H9 (cell line): ENCODE measurements around the gene SRC. TPM values are rescaled to one million over a fixed set of nuclear protein-coding genes. Genes with fewer than 3 reads are reported as not detected.

Experiments
- DNase-seq: peaks from one replicate; pipeline ENCODE4 v3.0.0-alpha.2; 2017
- H2AFZ ChIP-seq: one replicate; pipeline ENCODE4 v1.6.1; 2013; ENCODE audit warnings: mild to moderate bottlenecking, low read length, control low read depth, moderate library complexity
- H2AK5ac ChIP-seq: 2 replicates; pipeline ENCODE4 v1.6.1; 2013; ENCODE audit warnings: low read length, control low read depth, mixed read lengths; ENCODE audit not compliant: insufficient read length
- H2BK120ac ChIP-seq: one replicate; pipeline ENCODE4 v1.6.1; 2013; ENCODE audit warnings: low read depth, mild to moderate bottlenecking, low read length, control low read depth, inconsistent platforms; ENCODE audit not compliant: poor library complexity, severe bottlenecking
- H2BK12ac ChIP-seq: 2 replicates; pipeline ENCODE4 v1.6.1; 2013; ENCODE audit warnings: low read length, control low read depth, mixed read lengths, low read depth; ENCODE audit not compliant: insufficient read length
- H2BK15ac ChIP-seq: 2 replicates; pipeline ENCODE4 v1.6.1; 2013; ENCODE audit warnings: low read depth, low read length, control low read depth
- H2BK20ac ChIP-seq: one replicate; pipeline ENCODE4 v1.6.1; 2013; ENCODE audit warnings: low read depth, mild to moderate bottlenecking, low read length, control low read depth, inconsistent platforms; ENCODE audit not compliant: poor library complexity, severe bottlenecking
- H2BK5ac ChIP-seq: 2 replicates; pipeline ENCODE4 v1.6.1; 2013; ENCODE audit warnings: low read length, control low read depth, mixed read lengths; ENCODE audit not compliant: insufficient read length
- H3K14ac ChIP-seq: 2 replicates; pipeline ENCODE4 v1.6.1; 2013; ENCODE audit warnings: low read length, control low read depth; ENCODE audit not compliant: insufficient read depth
- H3K18ac ChIP-seq: 2 replicates; pipeline ENCODE4 v1.6.1; 2013; ENCODE audit warnings: low read depth, mild to moderate bottlenecking, mixed read lengths, low read length, control low read depth; ENCODE audit not compliant: insufficient read length
- H3K23ac ChIP-seq: 2 replicates; pipeline ENCODE4 v1.6.1; 2013; ENCODE audit warnings: low read length, control low read depth, mixed read lengths, low read depth; ENCODE audit not compliant: insufficient read length
- H3K23me2 ChIP-seq: 2 replicates; pipeline ENCODE4 v1.6.1; 2013; ENCODE audit warnings: low read depth, mild to moderate bottlenecking, mixed read lengths, low read length, control low read depth; ENCODE audit not compliant: insufficient read length, poor library complexity, severe bottlenecking
- H3K27ac ChIP-seq: 2 replicates; pipeline ENCODE4 v1.5.1; 2013; ENCODE audit warnings: low read length, control low read depth, mixed read lengths, low read depth; ENCODE audit not compliant: insufficient read length
- H3K27me3 ChIP-seq: 2 replicates; pipeline ENCODE4 v1.6.1; 2013; ENCODE audit warnings: low read length, control low read depth, inconsistent platforms; ENCODE audit not compliant: insufficient read depth
- H3K4ac ChIP-seq: 2 replicates; pipeline ENCODE4 v1.6.1; 2013; ENCODE audit warnings: low read depth, mild to moderate bottlenecking, control low read depth, inconsistent platforms, low read length, moderate library complexity
- H3K4me1 ChIP-seq: 2 replicates; pipeline ENCODE4 v1.6.1; 2013; ENCODE audit warnings: low read length, control low read depth, inconsistent platforms; ENCODE audit not compliant: insufficient read depth
- H3K4me2 ChIP-seq: 2 replicates; pipeline ENCODE4 v1.6.1; 2013; ENCODE audit warnings: low read length, control low read depth, mixed read lengths; ENCODE audit not compliant: insufficient read length, insufficient read depth
- H3K56ac ChIP-seq: 2 replicates; pipeline ENCODE4 v1.6.1; 2013; ENCODE audit warnings: low read depth, mild to moderate bottlenecking, mixed read lengths, low read length, control low read depth; ENCODE audit not compliant: insufficient read length
- H3K79me1 ChIP-seq: 2 replicates; pipeline ENCODE4 v1.6.1; 2013; ENCODE audit warnings: low read depth, mild to moderate bottlenecking, moderate library complexity, low read length, control low read depth, inconsistent platforms; ENCODE audit not compliant: insufficient read depth, poor library complexity, severe bottlenecking
- H3K79me2 ChIP-seq: 2 replicates; pipeline ENCODE4 v1.6.1; 2013; ENCODE audit warnings: low read length, control low read depth, inconsistent platforms; ENCODE audit not compliant: insufficient read depth
- H3K9ac ChIP-seq: 2 replicates; pipeline ENCODE4 v1.6.1; 2013; ENCODE audit warnings: low read length, control low read depth, mixed read lengths; ENCODE audit not compliant: insufficient read length; ENCODE audit errors: extremely low read depth
- H3K9me3 ChIP-seq: one replicate; pipeline ENCODE4 v1.6.1; 2013; ENCODE audit warnings: low read depth, low read length, inconsistent platforms; ENCODE audit not compliant: control insufficient read depth
- H3T11ph ChIP-seq: one replicate; pipeline ENCODE4 v1.6.1; 2013; ENCODE audit warnings: mild to moderate bottlenecking, low read length, control low read depth, inconsistent platforms
- H4K20me1 ChIP-seq: one replicate; pipeline ENCODE4 v1.6.1; 2013; ENCODE audit not compliant: control insufficient read depth, insufficient read length, insufficient read depth
- H4K5ac ChIP-seq: 2 replicates; pipeline ENCODE4 v1.6.1; 2013; ENCODE audit warnings: low read depth, mild to moderate bottlenecking, mixed read lengths, low read length, control low read depth; ENCODE audit not compliant: insufficient read length
- H4K8ac ChIP-seq: replicated peaks from 2 replicates; pipeline ENCODE4 v1.6.1; 2013; ENCODE audit warnings: low read length, control low read depth, mixed read lengths, low read depth; ENCODE audit not compliant: insufficient read length
- H4K91ac ChIP-seq: 2 replicates; pipeline ENCODE4 v1.6.1; 2013; ENCODE audit warnings: low read depth, mild to moderate bottlenecking, moderate library complexity, mixed read lengths, low read length, control low read depth; ENCODE audit not compliant: insufficient read length
- H3K27ac Mint-ChIP-seq, 3 experiments: 2 replicates in 2 of 3; 3 replicates in 1 of 3; pipeline ENCODE4 v1.8.0; 2020 to 2021; ENCODE audit warnings: mixed read lengths in 3 of 3, mild to moderate bottlenecking in 1 of 3, moderate library complexity in 1 of 3
- H3K27me3 Mint-ChIP-seq: 2 replicates; pipeline ENCODE4 v1.8.0; 2021; ENCODE audit warnings: low read depth, mild to moderate bottlenecking, moderate library complexity, mixed read lengths
- H3K36me3 Mint-ChIP-seq, 3 experiments: 2 replicates in 2 of 3; 3 replicates in 1 of 3; pipeline ENCODE4 v1.8.0; 2020 to 2021; ENCODE audit warnings: low read depth in 3 of 3, mixed read lengths in 3 of 3; ENCODE audit not compliant: insufficient read depth in 1 of 3
- H3K4me1 Mint-ChIP-seq, 2 experiments: 2 replicates each; pipeline ENCODE4 v1.8.0; 2020; ENCODE audit warnings: mixed read lengths in 2 of 2
- H3K4me3 Mint-ChIP-seq, 2 experiments: 2 replicates in 1 of 2; 3 replicates in 1 of 2; pipeline ENCODE4 v1.8.0; 2020 to 2021; ENCODE audit warnings: mild to moderate bottlenecking in 2 of 2, mixed read lengths in 2 of 2, moderate library complexity in 1 of 2
- H3K9me3 Mint-ChIP-seq, 2 experiments: 2 replicates in 1 of 2; 3 replicates in 1 of 2; pipeline ENCODE4 v1.8.0; 2020; ENCODE audit warnings: mild to moderate bottlenecking in 2 of 2, mixed read lengths in 2 of 2, moderate library complexity in 1 of 2
- WGBS: extraction: QIAGEN DNeasy Blood & Tissue Kit; methylation state at CpG from one replicate; pipeline ENCODE4 v1.1.7; 2013; ENCODE audit warnings: missing lambda C conversion rate, low lambda C conversion rate, mixed read lengths; ENCODE audit not compliant: insufficient read length; ENCODE audit errors: extremely low coverage; 5-methylcytosine and 5-hydroxymethylcytosine counted together
- total RNA-seq: library from RNA; stranded (reverse); gene quantifications from 2 replicates; pipeline ENCODE4 v1.2.1, GENCODE V29; 2021
- TF ChIP-seq, protein P1 (sequence below): fragments of 200-600 bp; sonication (generic); conservative IDR thresholded peaks from 3 replicates; pipeline ENCODE4 v1.8.0; 2021; ENCODE audit warnings: antibody characterized with exemption, mild to moderate bottlenecking

SRC gene
- total RNA-seq, 1 experiment from 2014 or later: 44.5 TPM

GRCh38 chr20:37336369-37337207 lies 9.4 kb upstream of the SRC start:
- Histone ChIP-seq H2BK15ac (no peak overlapping the region), H3K4me1 (no peaks in the 10 kb centered on the region), H3K56ac (no peak overlapping the region), H2BK120ac (no peak overlapping the region), H3K4ac (no peak overlapping the region), H2AK5ac (no peak overlapping the region), H3K14ac (no peak overlapping the region), H3K27ac (no peak overlapping the region), H2AFZ (no peak overlapping the region), H3K9me3 (no peaks in the 10 kb centered on the region), H4K20me1 (no peaks in the 10 kb centered on the region), H2BK5ac (no peak overlapping the region), H3K27me3 (no peaks in the 10 kb centered on the region; the same call in 1 of the 2 replicates), H3K23ac (no peak overlapping the region), H3K4me2 (no peak overlapping the region), H2BK12ac (no peak overlapping the region), H3K79me1 (no peaks in the 10 kb centered on the region), H3K23me2 (no peaks in the 10 kb centered on the region), H4K8ac (no peak overlapping the region), H4K91ac (no peak overlapping the region), H2BK20ac (no peak overlapping the region), H3K9ac (no peak overlapping the region), H4K5ac (no peak overlapping the region), H3K18ac (no peak overlapping the region), H3K79me2 (no peaks in the 10 kb centered on the region), H3T11ph (no peak overlapping the region)
- TF ChIP-seq, protein P1, sequence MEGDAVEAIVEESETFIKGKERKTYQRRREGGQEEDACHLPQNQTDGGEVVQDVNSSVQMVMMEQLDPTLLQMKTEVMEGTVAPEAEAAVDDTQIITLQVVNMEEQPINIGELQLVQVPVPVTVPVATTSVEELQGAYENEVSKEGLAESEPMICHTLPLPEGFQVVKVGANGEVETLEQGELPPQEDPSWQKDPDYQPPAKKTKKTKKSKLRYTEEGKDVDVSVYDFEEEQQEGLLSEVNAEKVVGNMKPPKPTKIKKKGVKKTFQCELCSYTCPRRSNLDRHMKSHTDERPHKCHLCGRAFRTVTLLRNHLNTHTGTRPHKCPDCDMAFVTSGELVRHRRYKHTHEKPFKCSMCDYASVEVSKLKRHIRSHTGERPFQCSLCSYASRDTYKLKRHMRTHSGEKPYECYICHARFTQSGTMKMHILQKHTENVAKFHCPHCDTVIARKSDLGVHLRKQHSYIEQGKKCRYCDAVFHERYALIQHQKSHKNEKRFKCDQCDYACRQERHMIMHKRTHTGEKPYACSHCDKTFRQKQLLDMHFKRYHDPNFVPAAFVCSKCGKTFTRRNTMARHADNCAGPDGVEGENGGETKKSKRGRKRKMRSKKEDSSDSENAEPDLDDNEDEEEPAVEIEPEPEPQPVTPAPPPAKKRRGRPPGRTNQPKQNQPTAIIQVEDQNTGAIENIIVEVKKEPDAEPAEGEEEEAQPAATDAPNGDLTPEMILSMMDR: no peak
- Mint-ChIP-seq H3K27me3 (no peaks in the 10 kb centered on the region), H3K36me3 (no peaks in the 10 kb centered on the region), H3K4me3 (no peak overlapping the region; a peak in 1 of 5 replicates), H3K4me1 (peaks cover 22 to 26% of the 10 kb centered on the region in 2 experiments), H3K9me3 (no peaks in the 10 kb centered on the region), H3K27ac (peak overlapping the region; percentile 9 to 91 (median 85); a peak in 2 of 7 replicates)
- peak; percentile 72 for DNase-seq
- no CpG with 5 or more reads among the region's 11 CpGs for WGBS
